GM13977 (cell line): Measurements from ENCODE around the gene TMEM132A.
A peak's percentile ranks its signal among the peaks of the same experiment; 100 is the strongest.
"Not testable (repeated sequence)": the region's sequence is repeated elsewhere in the genome, so short reads cannot be mapped to it uniquely, and the experiment has no call there.

Experiments
- DNase-seq: peaks from one replicate; pipeline ENCODE4 v3.0.0; 2012; ENCODE audit warnings: low spot score
- CTCF ChIP-seq: IDR thresholded peaks from 2 replicates; pipeline ENCODE4 v1.5.1; 2012; ENCODE audit warnings: mild to moderate bottlenecking, control low read depth; ENCODE audit not compliant: insufficient read depth; ENCODE audit errors: extremely low read depth, missing control alignments
- in situ Hi-C: fragments of 300-500 bp; cut with MboI; formaldehyde crosslinking; loops from one replicate; pipeline ENCODE4 v1.12.0; 2022; ENCODE audit warnings: low sequenced_read_pairs, low pct_unique_long_range_greater_than_20kb, mixed read lengths, inconsistent platforms; ENCODE audit not compliant: unreplicated experiment

The TMEM132A gene

DNA sequence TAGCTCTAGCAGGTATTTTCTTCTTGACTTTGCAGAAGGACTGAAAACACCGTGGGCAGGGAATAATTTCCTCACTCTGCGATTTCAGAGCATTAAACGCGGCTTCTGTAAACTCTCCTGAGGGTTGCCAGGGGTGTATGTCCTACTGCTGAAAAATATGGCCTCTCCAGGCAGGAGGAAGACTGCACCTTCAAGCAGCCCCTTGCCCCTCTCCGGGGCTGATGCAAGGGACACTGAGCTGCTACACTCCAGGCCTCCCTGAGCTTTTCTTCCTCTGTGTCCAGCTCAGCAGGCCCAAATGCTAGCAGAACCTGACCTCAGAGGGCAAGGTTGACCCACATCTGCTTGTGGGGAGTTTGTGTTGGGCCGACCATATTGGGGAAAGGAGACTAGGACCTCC, 49.4 kb downstream of the TMEM132A start:
- no peak for TF ChIP-seq CTCF
- DNase-seq = no peak
- in situ Hi-C loops = no loop called here

DNA sequence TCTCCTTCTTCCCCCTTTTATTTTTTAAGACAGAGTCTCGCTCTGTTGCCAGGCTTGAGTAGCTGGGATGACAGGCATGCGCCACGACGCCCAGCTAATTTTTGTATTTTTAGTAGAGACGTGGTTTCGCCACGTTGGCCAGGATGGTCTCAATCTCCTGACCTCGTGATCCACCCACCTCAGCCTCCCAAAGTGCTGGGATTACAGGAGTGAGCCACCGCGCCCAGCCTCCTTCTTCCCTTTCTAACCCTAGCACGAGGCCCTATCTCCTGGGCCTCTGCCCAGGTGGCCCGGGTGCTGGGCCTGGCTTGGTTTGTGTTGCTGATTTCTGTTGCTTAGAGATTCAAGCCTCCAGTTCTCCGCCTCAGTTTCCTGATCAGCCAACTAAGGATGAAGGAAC, 50.1 kb downstream of the TMEM132A start:
- in situ Hi-C loops, DNase-seq: not testable (repeated sequence)

GRCh38 chr11:60974726-60975125, 50.5 kb downstream of the TMEM132A start:
- DNase-seq = no peak
- TF ChIP-seq CTCF = no peak
- in situ Hi-C loops = no loop called here

GRCh38 chr11:60977224-60977623, 53.0 kb downstream of the TMEM132A start:
- no peak for TF ChIP-seq CTCF
- in situ Hi-C loops = no loop called here
- no peak for DNase-seq

GRCh38 chr11:60977836-60978235, 53.6 kb downstream of the TMEM132A start:
- no peak for TF ChIP-seq CTCF
- in situ Hi-C loops = no loop called here
- DNase-seq = no peak

- in situ Hi-C loops = no loop called here
- DNase-seq = peak; percentile 41
These were observed 54.5 kb downstream of the TMEM132A start for GRCh38 chr11:60978546-60979380.

DNA sequence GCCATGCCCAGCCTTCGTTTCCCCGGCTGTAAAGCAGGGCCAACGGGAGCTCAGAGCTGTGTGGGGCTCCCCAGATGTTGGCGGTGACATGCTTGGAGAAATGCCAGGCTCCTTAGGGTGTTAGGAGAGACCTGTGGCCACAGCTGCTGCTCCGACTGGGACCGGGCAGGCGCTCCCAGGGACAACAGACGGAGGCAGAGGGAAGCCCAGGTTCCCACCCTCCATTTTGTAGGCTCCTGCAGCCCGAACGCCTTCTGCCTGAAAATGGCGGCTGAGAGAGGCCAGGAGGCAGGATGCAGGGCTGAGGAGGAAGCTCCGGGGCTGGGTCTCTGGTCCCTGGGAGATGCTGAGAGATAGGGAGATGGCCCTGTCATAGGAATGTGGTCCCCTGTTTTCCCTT, 57.3 kb downstream of the TMEM132A start:
- in situ Hi-C loops = no loop called here
- DNase-seq = no peak
- TF ChIP-seq CTCF = no peak

More at GRCh38 chr11:60978546-60979380, 54.5 kb downstream of the TMEM132A start:
- no peak for TF ChIP-seq CTCF
